ENCODE measurements around the gene ANKFN1. TPM values are rescaled to one million over a fixed set of nuclear protein-coding genes. Genes with fewer than 3 reads are reported as not detected.

Gene ANKFN1
- total RNA-seq, 1 experiment from 2014 or later: not detected

GRCh38 chr17:56481659-56482058, 328.4 kb downstream of the ANKFN1 start:
- H4K8ac ChIP-seq (replicated peaks; ENCODE audit: insufficient read length, low read depth, low read length): no peak overlapping the region
- no peaks in the 10 kb centered on the region for H3K79me2 ChIP-seq (ENCODE audit: insufficient read depth, low read length)
- no peak overlapping the region for H2BK120ac ChIP-seq (ENCODE audit: low read depth, low read length, poor library complexity, severe bottlenecking)
- no peaks in the 10 kb centered on the region for H3K9me3 ChIP-seq (ENCODE audit: control insufficient read depth, low read depth, low read length)
- Mint-ChIP-seq H3K27ac (no peak overlapping the region), H3K4me1 (0 out of 4 replicates have a peak, but pooled peaks cover 0 to 9% of the 10 kb centered on the region in 2 experiments), H3K36me3 (ENCODE audit: insufficient read depth in 1 of 3, low read depth in 3 of 3) (no peaks in the 10 kb centered on the region), H3K9me3 (no peaks in the 10 kb centered on the region), H3K27me3 (ENCODE audit: low read depth) (no peaks in the 10 kb centered on the region), H3K4me3 (no peak overlapping the region)
- no peak overlapping the region for H3K18ac ChIP-seq (ENCODE audit: insufficient read length, low read depth, low read length)
- H4K91ac ChIP-seq (ENCODE audit: insufficient read length, low read depth, low read length): no peak overlapping the region
- no peak overlapping the region for H3K4me2 ChIP-seq (ENCODE audit: insufficient read depth, insufficient read length, low read length)
- H3K9ac ChIP-seq (ENCODE audit: extremely low read depth, insufficient read length, low read length): no peak overlapping the region
- no peak overlapping the region for H4K5ac ChIP-seq (ENCODE audit: insufficient read length, low read depth, low read length)
- TF ChIP-seq CTCF (conservative IDR thresholded peaks at IDR 0.05): no peak
- no peaks in the 10 kb centered on the region for H4K20me1 ChIP-seq (ENCODE audit: control insufficient read depth, insufficient read depth, insufficient read length)
- no peak overlapping the region for H2BK12ac ChIP-seq (ENCODE audit: insufficient read length, low read depth, low read length)
- H2AK5ac ChIP-seq (ENCODE audit: insufficient read length, low read length): no peak overlapping the region
- H3K27me3 ChIP-seq (ENCODE audit: insufficient read depth, low read length): no peaks in the 10 kb centered on the region
- H3K23me2 ChIP-seq (ENCODE audit: insufficient read length, low read depth, low read length, poor library complexity, severe bottlenecking): no peaks in the 10 kb centered on the region
- no peak overlapping the region for H2BK5ac ChIP-seq (ENCODE audit: insufficient read length, low read length)
- no peaks in the 10 kb centered on the region for H3K4me1 ChIP-seq (ENCODE audit: insufficient read depth, low read length)
- no peak overlapping the region for H3K56ac ChIP-seq (ENCODE audit: insufficient read length, low read depth, low read length)
- no peak overlapping the region for H3K23ac ChIP-seq (ENCODE audit: insufficient read length, low read depth, low read length)
- H2BK20ac ChIP-seq (ENCODE audit: low read depth, low read length, poor library complexity, severe bottlenecking): no peak overlapping the region
- H3K79me1 ChIP-seq (ENCODE audit: insufficient read depth, low read depth, low read length, poor library complexity, severe bottlenecking): no peaks in the 10 kb centered on the region
- H3T11ph ChIP-seq (ENCODE audit: low read length): no peak overlapping the region
- DNase-seq: no peak
- no peak overlapping the region for H2AFZ ChIP-seq (ENCODE audit: low read length)
- no peak overlapping the region for H3K14ac ChIP-seq (ENCODE audit: insufficient read depth, low read length)
- no peak overlapping the region for H3K27ac ChIP-seq (ENCODE audit: insufficient read length, low read depth, low read length)
- no CpG with 5 or more reads among the region's 5 CpGs for WGBS (ENCODE audit: extremely low coverage, insufficient read length, low lambda C conversion rate)
- H2BK15ac ChIP-seq (ENCODE audit: low read depth, low read length): no peak overlapping the region
- H3K4ac ChIP-seq (ENCODE audit: low read depth, low read length): no peak overlapping the region
